GM19193 (cell line): Measurements from ENCODE around the gene METRNL.

Experiments used
- POLR2A ChIP-seq: IDR thresholded peaks from 4 replicates; pipeline ENCODE4 v1.6.1; 2011; ENCODE audit not compliant: insufficient read depth, insufficient read length; ENCODE audit errors: extremely low read depth

Gene METRNL

GRCh38 chr17:83091257-83092141 is 12.1 kb downstream of the METRNL start:
- TF ChIP-seq POLR2A = no peak

- TF ChIP-seq POLR2A = no peak
These were observed 12.8 kb downstream of the METRNL start for GRCh38 chr17:83092186-83092585.

- TF ChIP-seq POLR2A = no peak
These were observed 13.5 kb downstream of the METRNL start for GRCh38 chr17:83092931-83093330.

DNA sequence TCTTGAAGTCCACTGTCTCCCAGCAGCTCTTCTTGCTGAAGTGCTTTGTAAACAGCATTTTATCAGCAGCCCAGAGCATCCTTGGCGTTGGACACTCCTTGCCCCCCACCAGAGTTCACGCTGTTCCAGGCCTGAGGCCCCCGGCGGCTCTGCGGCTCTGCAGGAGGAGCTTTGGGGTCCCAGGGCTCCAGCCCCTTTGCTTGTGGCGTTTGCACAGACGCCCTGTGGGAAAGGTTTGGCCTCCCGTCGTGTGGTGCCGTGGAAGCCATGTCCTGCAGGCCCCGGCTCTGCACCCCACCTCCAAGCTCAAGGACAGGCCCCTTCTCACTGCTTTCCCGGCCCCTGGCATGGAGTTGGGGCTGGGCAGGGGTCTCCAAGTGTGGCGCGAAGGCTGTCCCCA is 14.1 kb downstream of the METRNL start:
- TF ChIP-seq POLR2A = no peak

- TF ChIP-seq POLR2A = no peak
These were observed 14.9 kb downstream of the METRNL start for GRCh38 chr17:83094291-83094690.

DNA sequence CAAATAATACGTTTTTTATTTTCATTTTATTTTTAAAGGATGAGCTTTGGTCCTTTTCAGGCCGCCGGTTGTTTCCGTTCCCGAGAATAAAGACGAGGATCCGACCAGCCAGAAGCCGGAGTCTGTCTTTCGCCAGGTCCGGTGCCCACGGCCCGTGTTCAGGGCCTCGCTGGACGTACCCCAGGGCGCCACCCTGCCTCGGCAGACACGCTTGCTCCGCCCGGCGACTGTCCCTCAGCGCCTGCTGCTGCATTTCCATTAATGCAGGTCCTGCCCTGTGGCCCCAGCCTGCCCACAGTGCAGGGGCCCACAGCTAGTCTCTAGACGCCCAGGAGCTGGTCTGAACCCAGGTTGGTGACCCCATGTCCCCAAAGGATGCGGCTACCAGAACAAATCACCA is 15.6 kb downstream of the METRNL start:
- no peak for TF ChIP-seq POLR2A

GRCh38 chr17:83096401-83097224 is 17.2 kb downstream of the METRNL start:
- no peak for TF ChIP-seq POLR2A

GRCh38 chr17:83097831-83098230 is 18.4 kb downstream of the METRNL start:
- no peak for TF ChIP-seq POLR2A

DNA sequence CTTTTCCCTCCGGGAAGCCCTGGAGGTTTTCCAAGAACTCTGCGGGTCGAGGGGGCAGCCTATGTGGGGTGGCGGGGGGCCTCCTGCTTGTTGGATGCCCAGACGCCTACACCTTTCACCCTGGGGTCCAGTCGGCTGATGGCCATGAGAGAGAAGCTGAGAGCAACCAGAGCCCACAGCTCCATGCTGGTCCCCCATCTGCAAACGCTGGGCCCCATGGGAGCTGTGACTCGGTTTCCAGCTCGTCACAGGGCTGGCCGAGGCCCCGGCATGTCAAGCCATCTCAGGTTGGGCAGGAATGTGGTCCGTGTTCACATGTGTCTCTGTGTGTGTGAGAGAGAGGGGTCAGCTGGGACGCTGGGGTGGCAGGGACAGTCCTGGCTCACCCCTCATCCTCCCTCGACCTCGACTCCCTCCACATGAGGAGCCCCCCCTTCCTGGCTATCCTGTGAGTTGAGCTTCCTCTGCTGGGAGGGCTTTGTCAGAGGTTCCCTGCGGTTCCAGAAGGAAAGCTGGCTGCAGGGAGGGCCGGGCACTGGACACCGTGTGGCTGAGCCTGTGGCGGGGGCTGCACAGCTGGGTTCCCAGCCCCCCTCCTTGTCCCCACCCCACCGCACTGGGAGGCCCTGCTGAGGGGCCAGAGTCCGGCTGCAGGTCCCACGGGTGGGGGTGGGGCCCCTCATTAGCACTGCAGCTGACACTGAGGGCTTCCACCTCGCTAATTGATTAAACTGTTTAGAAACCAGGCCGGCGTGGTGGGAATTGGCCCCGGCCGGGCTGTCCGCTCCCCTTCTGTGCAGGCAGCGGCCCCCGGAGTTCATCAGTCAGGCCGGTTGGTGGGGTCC is 19.1 kb downstream of the METRNL start:
- no peak for TF ChIP-seq POLR2A

- TF ChIP-seq POLR2A = no peak
These were observed 19.7 kb downstream of the METRNL start for GRCh38 chr17:83099086-83099555.

GRCh38 chr17:83099570-83100181 is 20.3 kb downstream of the METRNL start:
- no peak for TF ChIP-seq POLR2A

GRCh38 chr17:83100220-83100852 is 20.9 kb downstream of the METRNL start:
- TF ChIP-seq POLR2A = no peak

GRCh38 chr17:83100853-83101391 is 21.5 kb downstream of the METRNL start:
- TF ChIP-seq POLR2A = no peak
